B cell (primary cell): Measurements from ENCODE around the gene ST8SIA2.

ENCODE experiments used
- CTCF ChIP-seq: fragments of 200-600 bp; IDR thresholded peaks from one replicate; pipeline ENCODE4 v1.8.0; 2022; ENCODE audit warnings: antibody characterized with exemption, mild to moderate bottlenecking
- EZH2 ChIP-seq: IDR thresholded peaks from 2 replicates; pipeline ENCODE4 v1.6.1; 2012; ENCODE audit warnings: borderline replicate concordance, low read depth, mild to moderate bottlenecking, moderate library complexity, low read length; ENCODE audit not compliant: insufficient read depth, poor library complexity, severe bottlenecking

- no peak for TF ChIP-seq CTCF
- TF ChIP-seq EZH2 = no peak
These were observed 73.6 kb downstream of the ST8SIA2 start for GRCh38 chr15:92467245-92467644.
